HG02571 (cell line): ENCODE data around the gene ARSJ.

Experiments used
- ATAC-seq: cut with Tn5 transposase; IDR thresholded peaks from one replicate; pipeline ENCODE4 v1.9.1; 2021; ENCODE audit warnings: mild to moderate bottlenecking, moderate library complexity; ENCODE audit not compliant: unreplicated experiment

Gene ARSJ

DNA sequence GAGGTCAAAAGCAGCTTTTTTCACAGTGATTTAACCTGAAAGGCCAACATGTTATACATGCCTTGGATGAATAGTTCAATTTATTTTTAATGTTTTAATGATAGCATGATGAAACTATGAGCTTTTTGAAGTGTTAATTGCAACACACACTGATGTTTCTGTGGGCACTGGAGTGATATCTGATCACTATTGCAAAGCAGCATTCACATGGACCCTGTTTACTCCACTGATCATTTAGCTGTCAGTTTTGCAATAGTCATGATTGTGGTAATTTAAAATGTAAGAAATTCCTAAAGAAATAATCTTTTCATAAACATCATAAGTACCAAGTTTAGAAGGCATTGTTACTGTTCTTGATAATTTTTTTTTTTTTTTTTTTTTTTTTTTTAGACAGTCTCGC, 74.1 kb downstream of the ARSJ start:
- ATAC-seq = no peak

DNA sequence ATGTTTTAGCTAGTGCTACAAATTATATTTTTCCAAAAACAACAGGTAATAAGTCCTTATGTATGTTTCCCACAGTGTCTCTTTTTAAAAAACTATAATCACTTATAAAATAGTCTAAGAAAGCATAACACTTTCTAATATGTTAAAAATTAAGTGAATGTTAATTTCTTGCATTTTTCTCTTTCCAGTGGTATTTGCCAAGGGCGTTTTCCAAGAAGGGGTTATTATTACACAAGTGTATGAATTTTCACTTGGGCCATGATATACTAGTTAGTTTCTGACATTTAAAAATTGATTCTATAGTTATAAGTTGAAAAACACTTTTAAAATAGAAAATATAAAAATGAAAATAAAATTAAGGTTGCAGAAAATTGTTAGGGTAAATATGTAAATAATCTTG, 74.6 kb downstream of the ARSJ start:
- no peak for ATAC-seq

DNA sequence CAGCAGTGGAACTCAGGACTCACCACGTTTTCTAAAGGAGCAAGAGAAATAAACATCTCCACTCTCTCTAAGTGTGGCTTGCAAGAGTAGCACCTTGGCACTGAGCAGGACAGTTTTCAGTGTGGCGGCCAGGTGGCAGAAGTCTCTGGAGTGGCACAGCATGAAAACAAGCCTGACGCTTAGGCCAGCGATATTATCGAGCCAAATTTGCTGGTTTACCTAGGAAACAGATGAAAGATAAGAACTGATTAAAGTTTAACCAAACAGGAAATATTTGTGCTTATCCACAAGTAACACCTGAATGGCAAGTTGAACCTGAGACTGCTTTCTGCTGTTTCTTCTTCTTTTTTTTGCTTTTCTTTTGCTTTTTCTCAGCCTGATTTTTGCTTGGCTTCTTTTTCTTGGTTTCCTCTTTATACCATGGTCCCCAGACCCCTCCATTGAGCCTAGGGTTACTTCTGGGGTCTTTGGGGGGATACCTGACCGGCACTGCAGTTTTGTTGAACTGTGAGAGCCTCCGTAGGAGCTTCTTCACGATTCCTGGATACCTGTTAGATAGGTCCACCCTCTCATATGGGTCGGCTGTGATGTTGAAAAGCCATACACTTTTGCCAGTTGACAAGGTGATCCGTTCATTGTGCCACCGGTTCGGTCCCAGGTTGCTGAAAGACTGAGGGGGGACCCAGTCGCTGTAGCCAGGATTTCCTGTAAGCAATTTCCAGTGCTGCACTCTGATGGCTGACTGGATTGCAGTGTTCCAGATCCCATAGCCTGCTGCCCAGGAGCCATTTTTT, 77.3 kb downstream of the ARSJ start:
- ATAC-seq = no peak

DNA sequence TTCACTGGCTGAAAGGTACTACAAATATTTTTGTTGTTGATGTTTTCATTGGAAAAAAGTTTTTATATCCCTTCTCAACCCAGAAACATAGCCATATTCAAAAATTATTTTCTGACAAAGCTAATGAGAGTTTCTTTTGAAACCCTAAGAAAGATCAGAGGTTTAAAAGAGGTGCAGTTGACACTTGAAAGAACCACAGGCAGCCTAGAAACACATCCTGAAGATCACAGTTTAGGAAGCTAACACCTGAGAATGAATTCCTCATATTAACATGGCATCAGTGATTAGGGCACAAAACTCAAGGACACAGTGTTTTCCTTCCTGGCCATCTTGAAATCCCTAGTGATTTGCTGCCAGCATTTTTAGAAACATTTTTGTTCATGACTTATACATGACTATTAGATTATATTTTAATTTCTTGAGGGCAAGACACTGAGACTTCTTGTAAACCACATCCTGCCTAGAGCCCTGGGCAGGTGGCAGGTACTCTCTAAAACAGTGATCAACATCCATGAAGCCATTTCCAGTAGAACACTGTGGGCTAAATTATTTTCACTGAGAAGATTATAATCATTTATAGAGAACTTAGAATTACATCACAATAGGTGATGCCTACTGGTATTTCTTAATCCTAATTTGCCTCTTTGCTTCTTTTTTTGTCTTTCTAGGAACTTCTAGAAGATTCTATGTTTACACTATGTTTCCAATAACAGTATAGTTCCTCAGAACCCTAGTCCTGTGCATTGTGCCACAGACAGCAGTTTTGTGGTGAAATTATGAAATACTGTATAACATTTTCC, 80.0 kb downstream of the ARSJ start:
- peak; percentile 77 for ATAC-seq

DNA sequence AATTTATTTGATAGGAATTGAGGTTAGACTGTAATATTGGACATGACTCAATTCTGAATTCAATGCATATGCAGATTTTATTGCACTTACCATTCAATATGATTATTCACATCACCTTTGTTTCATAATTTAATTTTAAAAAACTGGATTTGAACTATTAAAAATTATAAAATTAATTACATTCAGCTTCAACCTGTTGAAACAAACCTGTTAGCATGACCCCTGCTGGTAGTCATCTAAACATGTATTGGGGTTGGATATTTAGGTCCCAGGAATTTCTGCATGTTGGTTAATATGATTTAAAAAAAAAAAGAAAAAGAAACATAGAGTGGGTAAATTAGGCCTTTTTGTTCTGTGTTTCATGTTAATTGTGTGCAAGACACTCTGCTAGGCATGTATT, 85.9 kb downstream of the ARSJ start:
- no peak for ATAC-seq

DNA sequence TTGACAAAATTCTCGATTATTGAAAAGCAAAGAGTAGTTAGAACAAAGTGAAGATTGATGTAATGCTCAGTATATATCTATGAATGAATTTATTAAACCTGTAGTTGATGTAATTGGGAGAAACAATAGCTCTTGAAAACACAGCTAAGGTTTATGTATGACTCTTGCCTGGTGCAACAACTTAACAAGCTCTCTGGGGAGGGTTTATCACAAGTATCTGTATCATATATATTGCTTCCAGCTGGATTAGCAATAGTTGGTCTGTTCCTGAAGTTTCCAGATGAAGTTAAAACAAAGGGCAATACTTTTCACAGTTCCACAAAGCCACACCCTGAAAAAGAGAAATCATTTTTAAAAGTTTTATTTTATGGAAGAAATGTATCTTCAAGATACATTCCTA, 91.4 kb downstream of the ARSJ start:
- no peak for ATAC-seq

DNA sequence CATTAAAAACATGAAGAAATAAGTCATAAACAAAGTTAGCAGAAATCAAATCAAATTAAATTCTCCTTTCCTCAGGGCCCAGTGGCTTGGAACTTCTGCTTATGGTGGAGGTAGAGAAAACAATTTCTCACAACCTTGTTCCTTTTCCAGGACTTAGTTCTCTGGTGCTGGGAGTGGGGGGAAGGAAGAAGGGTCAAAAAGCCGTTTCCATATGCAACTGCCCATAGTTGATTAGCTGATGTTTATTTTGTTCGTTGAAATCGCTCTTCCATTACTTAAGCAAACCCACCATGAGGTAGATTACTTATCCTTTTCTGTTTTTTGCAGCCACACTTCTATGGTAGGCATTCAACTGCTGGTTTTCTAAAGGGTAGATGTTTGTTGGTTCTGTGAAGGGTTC, 94.2 kb downstream of the ARSJ start:
- ATAC-seq = no peak

DNA sequence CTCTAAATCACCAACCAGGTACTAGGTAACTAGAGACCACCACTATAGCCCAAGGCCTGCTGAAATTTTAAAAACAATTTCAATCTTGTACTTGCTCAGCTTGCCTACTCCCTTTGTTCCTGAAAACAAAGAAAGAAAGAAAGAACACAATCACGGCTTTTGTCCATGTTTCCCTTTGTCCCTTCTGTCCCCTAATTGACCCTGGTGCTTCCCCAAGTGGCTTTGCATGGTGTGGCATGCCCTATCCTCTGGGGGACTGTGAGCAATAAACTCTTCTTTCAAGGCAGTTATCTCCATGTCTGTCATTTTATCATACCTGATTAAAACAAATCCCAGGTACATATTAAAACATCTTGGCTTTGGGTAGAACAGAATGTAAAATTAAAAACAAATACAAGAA, 94.8 kb downstream of the ARSJ start:
- no peak for ATAC-seq

DNA sequence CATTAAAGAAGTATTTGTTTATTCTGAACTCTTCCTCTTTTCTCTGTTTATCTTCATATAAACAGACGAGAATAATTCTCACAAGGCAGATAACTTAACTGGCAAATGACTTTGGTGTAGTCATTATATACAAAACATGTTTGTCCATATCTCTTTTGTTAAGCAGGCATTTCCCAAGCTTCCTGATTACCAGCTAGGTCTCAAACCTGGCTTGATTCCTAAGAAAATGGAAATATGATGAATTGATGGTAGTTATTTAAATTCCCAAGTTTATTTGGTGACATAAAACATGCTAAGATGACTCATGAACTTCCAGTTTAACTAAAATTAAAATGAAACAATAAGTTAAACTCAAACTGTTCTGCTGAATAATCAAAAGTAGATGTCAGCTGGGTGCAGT, 96.8 kb downstream of the ARSJ start:
- ATAC-seq = no peak

DNA sequence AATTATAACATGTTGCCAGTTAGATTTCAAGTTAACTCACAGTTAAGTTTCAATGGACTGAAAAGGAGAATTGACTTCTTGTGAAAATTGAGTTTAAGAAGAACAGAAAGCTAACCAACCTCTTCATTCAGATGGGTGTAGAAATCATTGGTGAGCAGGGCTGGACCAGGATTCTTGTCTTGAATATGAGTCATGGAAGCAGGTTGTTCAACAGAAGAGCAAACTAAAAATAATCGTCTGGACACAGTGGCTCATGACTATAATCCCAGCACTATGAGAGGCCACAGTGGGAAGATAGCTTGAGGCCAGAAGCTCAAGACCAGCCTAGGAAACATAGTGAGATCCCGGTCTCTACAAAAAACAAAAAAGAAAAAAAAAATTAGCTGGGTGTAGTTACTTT, 98.2 kb downstream of the ARSJ start:
- no peak for ATAC-seq

DNA sequence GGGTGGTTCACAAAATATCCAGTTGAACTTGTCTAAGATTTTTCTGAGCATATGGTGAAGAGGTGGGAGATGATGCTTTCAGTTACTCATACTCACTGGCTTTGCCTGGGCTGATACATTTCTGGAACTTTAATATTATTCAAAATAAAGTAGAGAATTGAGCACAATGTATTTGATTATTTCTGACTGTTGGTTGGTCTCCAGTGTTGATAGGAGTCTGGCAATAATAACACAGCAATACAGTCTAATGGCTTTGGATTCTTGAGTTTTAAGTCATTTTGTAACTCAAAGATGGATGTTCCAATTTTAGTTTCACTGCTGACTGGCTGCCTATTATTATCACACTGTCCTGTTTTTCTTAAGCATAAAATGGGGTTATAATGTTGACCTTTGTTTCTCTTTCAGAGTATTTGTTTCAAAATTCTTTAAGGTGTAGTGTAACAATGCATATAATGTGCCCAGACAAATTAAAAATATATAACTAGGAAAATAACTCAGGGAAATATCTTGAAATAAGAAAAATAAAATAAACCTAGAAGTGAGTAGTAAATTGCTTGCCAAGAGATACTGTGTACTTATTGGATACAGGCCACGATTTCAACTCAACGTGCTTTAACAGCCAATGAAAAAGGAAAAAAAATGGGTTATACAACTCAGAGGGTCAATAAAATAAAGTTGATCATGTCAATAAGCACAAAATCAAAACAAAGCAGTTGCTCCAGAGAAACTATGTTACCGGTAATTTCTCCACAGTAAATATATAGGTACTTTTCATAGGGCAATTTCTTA, 99.0 kb downstream of the ARSJ start:
- no peak for ATAC-seq

DNA sequence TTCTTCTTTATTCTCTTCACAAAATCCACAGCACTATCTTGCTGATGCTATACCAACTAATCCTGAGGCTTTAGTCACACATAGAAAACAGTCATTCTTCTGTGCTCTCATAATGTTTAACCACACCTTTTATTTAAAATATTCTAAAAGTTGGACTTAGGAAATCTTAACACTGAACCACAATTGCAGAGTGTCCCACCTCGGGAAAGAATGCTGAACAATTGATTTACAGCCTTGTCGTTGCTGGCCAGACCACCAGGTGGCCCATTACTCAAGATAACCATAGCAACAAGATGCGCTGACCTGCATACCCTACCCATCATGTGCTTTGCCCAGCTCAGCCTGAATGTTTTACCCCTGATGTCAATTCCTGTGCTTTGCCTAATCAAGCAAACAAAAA, 100.8 kb downstream of the ARSJ start:
- ATAC-seq = no peak

DNA sequence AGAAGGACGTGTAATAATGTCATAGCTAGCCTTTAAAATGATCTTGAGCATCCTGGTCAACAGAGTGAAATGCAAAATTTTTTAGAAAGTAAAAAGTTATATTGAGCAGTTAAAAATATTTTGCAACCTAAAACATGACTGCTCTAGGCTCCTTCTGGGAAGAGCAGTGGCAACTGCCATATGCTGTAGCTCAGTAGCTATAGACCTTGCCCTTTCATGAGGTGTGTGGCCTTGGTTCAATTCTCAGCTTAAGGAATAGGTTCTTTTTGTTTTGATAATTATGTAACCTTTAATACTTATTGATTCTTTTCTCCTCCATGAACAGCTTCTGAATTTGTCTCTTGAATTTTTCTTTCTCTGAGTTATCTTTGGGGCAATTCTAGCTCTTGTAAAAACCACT, 105.0 kb downstream of the ARSJ start:
- no peak for ATAC-seq

DNA sequence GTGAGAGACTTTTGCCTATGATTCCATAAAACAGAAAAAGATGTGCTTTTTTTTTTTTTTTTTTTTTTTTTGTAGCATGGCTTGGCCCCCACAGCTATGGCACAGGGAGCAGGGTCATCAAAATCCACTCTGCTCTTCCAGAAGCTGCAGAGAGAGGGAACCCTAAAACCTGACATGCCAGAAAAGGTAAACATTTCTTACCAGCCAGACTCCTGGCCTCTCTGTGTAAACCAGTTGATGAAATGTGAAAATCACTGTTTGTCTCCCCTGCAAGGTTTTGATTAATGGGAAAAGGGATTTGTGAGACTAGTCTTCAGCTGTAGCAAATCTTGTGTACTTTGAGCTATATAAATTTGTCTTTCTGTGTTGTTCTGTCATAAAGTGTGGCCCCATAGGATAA, 105.9 kb downstream of the ARSJ start:
- no peak for ATAC-seq

DNA sequence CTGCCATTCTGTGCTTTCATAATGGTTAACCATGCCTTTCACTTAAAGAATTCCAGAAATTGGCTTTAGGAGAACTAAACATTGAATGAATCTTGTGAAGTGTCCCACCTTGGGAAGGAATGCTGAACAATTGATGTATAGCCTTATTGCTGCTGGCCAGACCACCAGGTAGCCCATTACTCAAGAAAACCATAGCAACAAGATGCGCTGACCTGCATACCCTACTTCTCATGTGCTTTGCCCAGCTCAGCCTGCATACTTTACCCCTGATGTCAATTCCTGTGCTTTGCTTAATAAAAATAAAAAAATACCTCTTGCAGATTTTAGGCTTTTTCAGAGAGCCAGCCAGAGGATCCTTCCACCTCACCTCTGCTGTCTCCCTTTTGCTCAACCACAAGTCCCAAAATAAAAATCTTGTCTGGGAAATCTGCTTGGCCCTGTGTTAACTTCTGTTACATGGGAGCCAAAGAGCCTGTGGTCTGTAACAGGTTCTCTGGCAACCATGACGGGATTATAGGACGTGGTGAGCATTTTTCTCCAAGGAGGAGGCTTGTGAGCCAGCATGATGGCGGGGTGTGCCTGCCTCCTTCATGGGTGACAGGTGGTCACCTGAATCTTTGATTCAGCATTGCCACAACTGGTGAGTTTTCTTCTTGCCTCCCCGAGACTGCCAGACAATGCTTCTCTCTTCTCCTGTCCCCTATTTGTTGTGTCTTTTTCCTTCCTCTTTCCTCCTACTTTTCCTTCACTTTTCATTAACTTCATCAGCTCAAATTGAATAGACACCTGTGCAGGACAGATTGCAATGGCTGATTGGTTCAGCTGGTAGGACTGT, 106.8 kb downstream of the ARSJ start:
- ATAC-seq = no peak

DNA sequence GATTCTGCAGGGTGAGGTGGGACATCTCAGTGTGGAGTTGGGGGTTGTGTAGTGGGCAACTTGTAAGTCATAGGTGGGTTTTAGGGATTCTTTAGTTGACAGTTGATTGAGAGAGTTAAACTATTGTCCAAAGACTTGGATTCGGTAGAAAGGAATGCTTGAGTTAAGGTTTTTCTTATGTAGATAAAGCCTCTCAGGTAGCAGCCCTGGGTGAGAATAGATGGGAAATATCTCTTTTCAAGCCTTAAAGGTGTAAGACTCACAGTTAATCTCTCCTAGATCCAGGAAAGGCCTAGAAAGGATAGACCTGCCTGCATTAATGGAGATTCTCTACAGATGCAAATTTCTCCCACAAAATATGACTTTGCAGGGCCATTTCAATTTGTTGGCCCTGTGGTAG, 108.4 kb downstream of the ARSJ start:
- ATAC-seq = no peak

DNA sequence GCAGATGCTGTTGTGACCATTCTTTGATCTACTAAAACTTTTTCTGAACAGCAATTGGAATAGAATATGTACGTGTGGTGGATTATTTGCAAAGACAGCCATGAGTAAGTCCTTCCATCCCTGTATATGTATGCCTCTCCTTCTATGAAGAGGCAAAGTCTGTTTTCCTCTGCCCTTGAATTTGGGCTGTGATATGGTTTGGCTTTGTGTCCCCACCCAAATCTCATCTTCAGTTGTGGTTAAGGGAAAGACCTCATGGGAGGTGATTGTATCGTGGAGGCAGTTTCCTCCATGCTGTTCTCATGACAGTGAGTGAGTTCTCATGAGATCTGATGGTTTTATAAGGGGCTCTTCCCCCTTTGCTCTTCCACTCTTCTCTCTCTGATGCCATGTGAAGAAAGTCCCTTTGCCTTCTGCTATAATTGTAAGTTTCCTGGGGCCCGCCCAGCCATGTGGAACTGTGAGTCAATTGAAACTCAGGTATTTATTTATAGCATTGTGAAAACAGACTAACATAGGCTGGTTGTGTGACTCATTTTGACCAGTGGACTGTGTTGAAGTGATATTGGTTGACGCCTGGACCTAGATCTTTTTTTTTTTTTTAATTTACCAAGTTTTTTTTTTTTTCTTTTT, 109.6 kb downstream of the ARSJ start:
- peak; percentile 54 for ATAC-seq

DNA sequence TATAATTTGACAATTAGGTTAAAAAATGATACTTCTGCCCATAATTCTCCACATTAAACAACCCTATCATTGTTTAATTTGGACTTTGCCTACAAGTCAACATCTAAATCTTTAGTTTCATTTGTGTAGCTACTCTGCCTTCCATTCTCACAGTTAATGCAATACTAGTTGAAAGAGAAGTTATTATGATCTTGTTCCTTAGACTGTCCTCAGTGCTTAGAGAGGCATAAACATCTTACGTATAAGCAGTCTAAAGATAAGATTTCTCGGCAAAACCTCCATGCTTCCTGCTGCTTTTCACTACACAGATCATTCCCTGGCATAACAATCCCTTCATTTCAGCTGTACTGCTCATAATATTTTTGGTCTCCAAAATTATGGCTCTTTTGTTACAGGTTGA, 112.8 kb downstream of the ARSJ start:
- no peak for ATAC-seq

DNA sequence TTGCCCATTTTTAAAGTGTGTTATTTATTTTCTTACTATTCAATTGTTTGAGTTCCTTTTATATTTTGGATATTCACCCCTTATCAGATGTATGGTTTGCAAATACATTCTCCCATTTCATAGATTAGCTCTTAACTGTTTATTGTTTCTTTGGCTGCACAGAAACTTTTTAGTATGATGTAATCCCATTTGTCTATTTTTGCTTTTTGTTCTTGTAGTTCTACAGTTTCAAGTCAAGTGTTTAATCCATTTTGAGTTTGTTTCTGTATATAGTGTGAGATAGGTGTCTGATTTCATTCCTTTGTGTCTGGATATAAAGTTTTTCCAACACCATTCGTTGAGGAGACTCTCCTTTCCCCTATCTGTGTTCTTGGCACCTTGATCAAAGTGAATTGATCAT, 120.5 kb downstream of the ARSJ start:
- ATAC-seq = no peak

DNA sequence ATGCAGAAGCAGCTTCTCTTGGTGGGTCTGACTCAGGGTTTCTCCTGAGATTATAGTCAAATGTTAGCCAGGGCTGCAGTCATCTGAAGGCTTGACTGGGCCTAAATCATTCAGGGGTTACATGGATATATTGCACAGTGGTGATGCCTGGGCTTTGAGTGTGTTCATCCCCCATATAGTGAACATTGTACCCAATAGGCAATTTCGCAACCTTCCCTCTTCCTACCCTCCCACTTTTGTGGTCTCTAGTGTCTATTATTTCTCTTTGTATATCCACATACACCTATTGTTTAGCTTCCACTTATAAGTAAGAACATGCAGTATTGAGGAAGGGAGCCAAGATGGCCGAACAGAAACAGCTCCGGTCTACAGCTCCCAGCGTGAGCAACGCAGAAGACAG, 127.6 kb downstream of the ARSJ start:
- no peak for ATAC-seq
